ENCODE results near the gene CTNNA2.

CTNNA2 gene

DNA sequence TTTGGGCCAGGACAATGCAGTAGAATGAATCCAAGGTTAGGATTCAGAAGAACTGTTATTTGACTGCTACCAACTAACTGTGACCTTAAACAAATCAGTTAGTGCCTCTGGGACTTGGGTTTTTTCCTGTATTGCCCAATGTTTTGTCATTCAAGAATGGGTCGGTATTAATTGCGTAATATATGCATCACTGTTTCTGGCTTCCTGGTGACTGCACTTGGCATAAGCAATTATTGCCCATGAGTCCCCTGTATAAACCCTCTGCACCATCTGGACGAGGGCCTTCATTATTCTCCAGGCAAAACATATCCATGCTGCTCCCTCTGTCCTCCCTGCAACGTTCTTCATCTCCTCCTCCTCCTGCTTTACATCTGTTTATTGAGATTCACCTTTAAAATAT lies 1047.5 kb downstream of the CTNNA2 start:
- DNase-seq (ENCODE audit: low spot score): no peak
- Histone ChIP-seq H2BK15ac (ENCODE audit: low read length) (no peak overlapping the region), H3K23ac (ENCODE audit: low read depth, low read length, poor library complexity) (no peak overlapping the region), H3K79me1 (ENCODE audit: low read depth, low read length) (no peaks in the 10 kb centered on the region), H2AK5ac (ENCODE audit: low read depth, low read length) (no peak overlapping the region), H2BK12ac (ENCODE audit: low read length) (no peak overlapping the region), H2BK5ac (ENCODE audit: low read length) (no peak overlapping the region), H3K4ac (ENCODE audit: low read length) (no peak overlapping the region), H3K4me1 (ENCODE audit: control insufficient read depth in 2 of 2, insufficient read depth in 1 of 2, low read depth in 1 of 2, low read length in 2 of 2) (no peaks in the 10 kb centered on the region), H3K9me3 (replicated peaks in 1 of 2; ENCODE audit: control insufficient read depth in 2 of 2, insufficient read depth in 1 of 2, low read depth in 1 of 2, low read length in 2 of 2) (no peaks in the 10 kb centered on the region), H2AFZ (ENCODE audit: low read length) (no peak overlapping the region), H3K4me3 (ENCODE audit: low read length in 2 of 2) (no peak overlapping the region), H3K27ac (replicated peaks; ENCODE audit: low read length) (no peak overlapping the region), H4K91ac (ENCODE audit: low read depth, low read length, poor library complexity) (no peak overlapping the region), H3K18ac (ENCODE audit: low read length) (no peak overlapping the region), H2BK120ac (ENCODE audit: low read depth, low read length) (no peak overlapping the region), H3K27me3 (ENCODE audit: control insufficient read depth in 3 of 3, insufficient read depth in 3 of 3, low read depth in 1 of 3, low read length in 3 of 3) (no peaks in the 10 kb centered on the region), H4K8ac (ENCODE audit: low read depth, low read length) (no peak overlapping the region), H3K36me3 (replicated peaks in 1 of 2; ENCODE audit: control insufficient read depth in 2 of 2, insufficient read depth in 2 of 2, low read length in 2 of 2) (no peaks in the 10 kb centered on the region), H3K14ac (ENCODE audit: low read length) (no peak overlapping the region), H3K4me2 (ENCODE audit: insufficient read depth, low read length, poor library complexity, severe bottlenecking) (no peak overlapping the region), H3K9ac (ENCODE audit: low read depth, low read length, poor library complexity) (no peak overlapping the region)
- no CpG with 5 or more reads among the region's 4 CpGs for whole genome bisulfite sequencing, 2 donors (ENCODE audit: extremely low coverage in 2 of 2, insufficient read length in 2 of 2, insufficient replicate concordance in 1 of 2)

GRCh38 chr2:80568011-80568410 lies 1055.2 kb downstream of the CTNNA2 start:
- no peak overlapping the region for H4K91ac ChIP-seq (ENCODE audit: low read depth, low read length, poor library complexity)
- no peak overlapping the region for H4K8ac ChIP-seq (ENCODE audit: low read depth, low read length)
- H3K27ac ChIP-seq (replicated peaks; ENCODE audit: low read length): no peak overlapping the region
- no peak for DNase-seq (ENCODE audit: low spot score)
- no peak overlapping the region for H2BK5ac ChIP-seq (ENCODE audit: low read length)
- WGBS, 2 donors (ENCODE audit: extremely low coverage in 2 of 2, insufficient read length in 2 of 2, insufficient replicate concordance in 1 of 2): no CpG with 5 or more reads among the region's 3 CpGs
- no peak overlapping the region for H2BK120ac ChIP-seq (ENCODE audit: low read depth, low read length)
- no peaks in the 10 kb centered on the region for H3K4me1 ChIP-seq (ENCODE audit: control insufficient read depth in 2 of 2, insufficient read depth in 1 of 2, low read depth in 1 of 2, low read length in 2 of 2)
- no peak overlapping the region for H2BK12ac ChIP-seq (ENCODE audit: low read length)
- H2AK5ac ChIP-seq (ENCODE audit: low read depth, low read length): no peak overlapping the region
- H3K4me3 ChIP-seq (ENCODE audit: low read length in 2 of 2): no peak overlapping the region
- no peak overlapping the region for H3K14ac ChIP-seq (ENCODE audit: low read length)
- no peak overlapping the region for H2AFZ ChIP-seq (ENCODE audit: low read length)
- no peak overlapping the region for H2BK15ac ChIP-seq (ENCODE audit: low read length)
- H3K4me2 ChIP-seq (ENCODE audit: insufficient read depth, low read length, poor library complexity, severe bottlenecking): no peak overlapping the region
- H3K9ac ChIP-seq (ENCODE audit: low read depth, low read length, poor library complexity): no peak overlapping the region
- no peaks in the 10 kb centered on the region for H3K36me3 ChIP-seq (replicated peaks in 1 of 2; ENCODE audit: control insufficient read depth in 2 of 2, insufficient read depth in 2 of 2, low read length in 2 of 2)
- no peaks in the 10 kb centered on the region for H3K27me3 ChIP-seq (ENCODE audit: control insufficient read depth in 3 of 3, insufficient read depth in 3 of 3, low read depth in 1 of 3, low read length in 3 of 3)
- H3K23ac ChIP-seq (ENCODE audit: low read depth, low read length, poor library complexity): no peak overlapping the region
- H3K9me3 ChIP-seq (replicated peaks in 1 of 2; ENCODE audit: control insufficient read depth in 2 of 2, insufficient read depth in 1 of 2, low read depth in 1 of 2, low read length in 2 of 2): no peaks in the 10 kb centered on the region
- no peak overlapping the region for H3K18ac ChIP-seq (ENCODE audit: low read length)
- H3K79me1 ChIP-seq (ENCODE audit: low read depth, low read length): no peaks in the 10 kb centered on the region
- no peak overlapping the region for H3K4ac ChIP-seq (ENCODE audit: low read length)

DNA sequence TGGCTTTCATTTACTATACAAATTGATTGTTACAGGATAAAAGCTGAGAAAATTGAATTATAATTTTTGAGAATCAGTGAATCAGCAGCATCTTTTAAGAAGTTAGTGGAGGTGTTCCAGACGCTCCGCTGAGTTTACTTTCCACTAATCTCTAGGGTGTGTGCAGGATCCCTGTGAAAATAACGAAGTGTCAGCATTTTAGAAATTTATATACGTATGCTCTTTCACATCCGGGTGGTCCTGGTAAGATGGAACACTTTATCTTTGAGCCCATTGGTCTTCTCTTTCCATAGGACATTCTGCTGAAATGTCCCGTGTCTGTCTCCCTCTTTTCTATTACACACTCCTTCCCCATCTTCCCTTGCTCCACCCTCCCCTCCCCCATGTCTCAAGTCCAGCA lies 1060.3 kb downstream of the CTNNA2 start:
- Histone ChIP-seq H2BK12ac (ENCODE audit: low read length) (no peak overlapping the region), H4K8ac (ENCODE audit: low read depth, low read length) (no peak overlapping the region), H3K23ac (ENCODE audit: low read depth, low read length, poor library complexity) (no peak overlapping the region), H2BK15ac (ENCODE audit: low read length) (no peak overlapping the region), H4K91ac (ENCODE audit: low read depth, low read length, poor library complexity) (no peak overlapping the region), H3K14ac (ENCODE audit: low read length) (no peak overlapping the region), H3K27ac (replicated peaks; ENCODE audit: low read length) (no peak overlapping the region), H2BK5ac (ENCODE audit: low read length) (no peak overlapping the region), H2BK120ac (ENCODE audit: low read depth, low read length) (no peak overlapping the region), H3K9ac (ENCODE audit: low read depth, low read length, poor library complexity) (no peak overlapping the region), H3K36me3 (replicated peaks in 1 of 2; ENCODE audit: control insufficient read depth in 2 of 2, insufficient read depth in 2 of 2, low read length in 2 of 2) (no peaks in the 10 kb centered on the region), H3K18ac (ENCODE audit: low read length) (no peak overlapping the region), H3K27me3 (ENCODE audit: control insufficient read depth in 3 of 3, insufficient read depth in 3 of 3, low read depth in 1 of 3, low read length in 3 of 3) (no peaks in the 10 kb centered on the region), H3K79me1 (ENCODE audit: low read depth, low read length) (no peaks in the 10 kb centered on the region), H2AFZ (ENCODE audit: low read length) (no peak overlapping the region), H3K4ac (ENCODE audit: low read length) (no peak overlapping the region), H3K9me3 (replicated peaks in 1 of 2; ENCODE audit: control insufficient read depth in 2 of 2, insufficient read depth in 1 of 2, low read depth in 1 of 2, low read length in 2 of 2) (no peaks in the 10 kb centered on the region), H2AK5ac (ENCODE audit: low read depth, low read length) (no peak overlapping the region), H3K4me3 (ENCODE audit: low read length in 2 of 2) (no peak overlapping the region), H3K4me2 (ENCODE audit: insufficient read depth, low read length, poor library complexity, severe bottlenecking) (no peak overlapping the region), H3K4me1 (ENCODE audit: control insufficient read depth in 2 of 2, insufficient read depth in 1 of 2, low read depth in 1 of 2, low read length in 2 of 2) (no peaks in the 10 kb centered on the region)
- DNase-seq (ENCODE audit: low spot score): no peak
- no CpG with 5 or more reads among the region's 6 CpGs for WGBS, 2 donors (ENCODE audit: extremely low coverage in 2 of 2, insufficient read length in 2 of 2, insufficient replicate concordance in 1 of 2)

GRCh38 chr2:80573950-80574349 lies 1061.1 kb downstream of the CTNNA2 start:
- no peak overlapping the region for H2AFZ ChIP-seq (ENCODE audit: low read length)

More at GRCh38 chr2:80573950-80574349, 1061.1 kb downstream of the CTNNA2 start:
- H3K4me2 ChIP-seq (ENCODE audit: insufficient read depth, low read length, poor library complexity, severe bottlenecking): no peak overlapping the region
- H3K4me3 ChIP-seq (ENCODE audit: low read length in 2 of 2): no peak overlapping the region
- H3K36me3 ChIP-seq (replicated peaks in 1 of 2; ENCODE audit: control insufficient read depth in 2 of 2, insufficient read depth in 2 of 2, low read length in 2 of 2): no peaks in the 10 kb centered on the region
- H2BK5ac ChIP-seq (ENCODE audit: low read length): no peak overlapping the region
- no peak overlapping the region for H3K27ac ChIP-seq (replicated peaks; ENCODE audit: low read length)
- H2BK120ac ChIP-seq (ENCODE audit: low read depth, low read length): no peak overlapping the region
- no CpG with 5 or more reads among the region's 10 CpGs for WGBS, 2 donors (ENCODE audit: extremely low coverage in 2 of 2, insufficient read length in 2 of 2, insufficient replicate concordance in 1 of 2)
- H4K91ac ChIP-seq (ENCODE audit: low read depth, low read length, poor library complexity): no peak overlapping the region
- H3K14ac ChIP-seq (ENCODE audit: low read length): no peak overlapping the region
- H3K9me3 ChIP-seq (replicated peaks in 1 of 2; ENCODE audit: control insufficient read depth in 2 of 2, insufficient read depth in 1 of 2, low read depth in 1 of 2, low read length in 2 of 2): no peaks in the 10 kb centered on the region
- no peak overlapping the region for H3K4ac ChIP-seq (ENCODE audit: low read length)
- H2BK12ac ChIP-seq (ENCODE audit: low read length): no peak overlapping the region
- no peaks in the 10 kb centered on the region for H3K27me3 ChIP-seq (ENCODE audit: control insufficient read depth in 3 of 3, insufficient read depth in 3 of 3, low read depth in 1 of 3, low read length in 3 of 3)
- no peak overlapping the region for H3K18ac ChIP-seq (ENCODE audit: low read length)
- no peak overlapping the region for H4K8ac ChIP-seq (ENCODE audit: low read depth, low read length)
- no peak for DNase-seq (ENCODE audit: low spot score)
- H3K23ac ChIP-seq (ENCODE audit: low read depth, low read length, poor library complexity): no peak overlapping the region
- H2AK5ac ChIP-seq (ENCODE audit: low read depth, low read length): no peak overlapping the region
- H3K4me1 ChIP-seq (ENCODE audit: control insufficient read depth in 2 of 2, insufficient read depth in 1 of 2, low read depth in 1 of 2, low read length in 2 of 2): no peaks in the 10 kb centered on the region
- no peaks in the 10 kb centered on the region for H3K79me1 ChIP-seq (ENCODE audit: low read depth, low read length)
- H3K9ac ChIP-seq (ENCODE audit: low read depth, low read length, poor library complexity): no peak overlapping the region
- H2BK15ac ChIP-seq (ENCODE audit: low read length): no peak overlapping the region
